Measurements from ENCODE around the gene HEXB.

HEXB gene

DNA sequence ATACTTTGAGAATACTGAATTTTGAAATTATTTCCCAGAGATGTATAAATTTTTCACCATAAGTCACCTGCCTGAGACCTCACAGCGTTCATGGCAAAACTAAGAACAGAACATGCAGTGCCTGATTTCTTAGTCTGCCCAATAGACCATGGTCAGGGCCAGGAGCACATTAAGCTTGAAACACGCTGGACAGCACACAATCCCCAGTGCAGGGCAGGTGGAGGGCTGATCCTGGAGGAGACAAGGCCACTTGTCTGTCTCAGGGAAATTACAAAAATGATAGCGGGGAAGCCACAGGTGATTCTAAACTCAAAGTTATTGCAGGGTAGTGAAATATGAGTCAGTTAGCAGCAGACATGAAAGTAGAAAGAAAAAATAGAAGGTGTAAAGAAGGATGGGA is 25.9 kb upstream of the HEXB start:
- TF ChIP-seq EZH2 (IDR thresholded peaks at IDR 0.05; ENCODE audit: borderline replicate concordance, low read depth, low read length, severe bottlenecking): no peak
- TF ChIP-seq, protein P1, sequence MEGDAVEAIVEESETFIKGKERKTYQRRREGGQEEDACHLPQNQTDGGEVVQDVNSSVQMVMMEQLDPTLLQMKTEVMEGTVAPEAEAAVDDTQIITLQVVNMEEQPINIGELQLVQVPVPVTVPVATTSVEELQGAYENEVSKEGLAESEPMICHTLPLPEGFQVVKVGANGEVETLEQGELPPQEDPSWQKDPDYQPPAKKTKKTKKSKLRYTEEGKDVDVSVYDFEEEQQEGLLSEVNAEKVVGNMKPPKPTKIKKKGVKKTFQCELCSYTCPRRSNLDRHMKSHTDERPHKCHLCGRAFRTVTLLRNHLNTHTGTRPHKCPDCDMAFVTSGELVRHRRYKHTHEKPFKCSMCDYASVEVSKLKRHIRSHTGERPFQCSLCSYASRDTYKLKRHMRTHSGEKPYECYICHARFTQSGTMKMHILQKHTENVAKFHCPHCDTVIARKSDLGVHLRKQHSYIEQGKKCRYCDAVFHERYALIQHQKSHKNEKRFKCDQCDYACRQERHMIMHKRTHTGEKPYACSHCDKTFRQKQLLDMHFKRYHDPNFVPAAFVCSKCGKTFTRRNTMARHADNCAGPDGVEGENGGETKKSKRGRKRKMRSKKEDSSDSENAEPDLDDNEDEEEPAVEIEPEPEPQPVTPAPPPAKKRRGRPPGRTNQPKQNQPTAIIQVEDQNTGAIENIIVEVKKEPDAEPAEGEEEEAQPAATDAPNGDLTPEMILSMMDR (IDR thresholded peaks at IDR 0.05; ENCODE audit: borderline replicate concordance, extremely low read depth, low read length, poor library complexity, severe bottlenecking): no peak
- Histone ChIP-seq H3K9ac (ENCODE audit: low read depth, low read length) (no peak overlapping the region), H3K9me3 (ENCODE audit: insufficient read depth, low read length, severe bottlenecking) (no peaks in the 10 kb centered on the region)

DNA sequence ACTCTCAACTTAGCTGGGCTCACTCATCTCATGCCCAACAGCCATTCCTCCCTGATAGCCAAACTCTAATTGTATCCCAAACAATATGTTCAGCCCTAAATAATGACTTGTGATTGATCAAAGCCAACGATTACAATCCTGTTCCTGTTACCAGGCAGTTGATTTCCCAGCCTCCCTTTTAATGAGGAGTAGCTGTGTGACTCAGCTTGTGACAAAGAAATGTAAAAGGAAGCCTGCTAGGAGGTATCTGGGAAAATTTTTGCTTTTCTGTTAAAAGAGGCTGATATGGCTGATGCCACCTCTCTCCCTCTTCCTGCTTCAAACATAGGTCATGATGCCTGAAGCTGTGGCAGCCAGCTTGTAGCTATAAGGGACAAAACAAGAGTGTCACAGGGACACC is 24.9 kb upstream of the HEXB start:
- Histone ChIP-seq H3K9me3 (ENCODE audit: insufficient read depth, low read length, severe bottlenecking) (no peaks in the 10 kb centered on the region), H3K27ac (ENCODE audit: low read length) (no peak overlapping the region), H3K36me3 (ENCODE audit: insufficient read depth, low read length) (no peaks in the 10 kb centered on the region), H3K9ac (ENCODE audit: low read depth, low read length) (no peak overlapping the region), H3K4me3 (ENCODE audit: low read depth in 1 of 2, low read length in 2 of 2) (no peak overlapping the region), H4K20me1 (ENCODE audit: insufficient read depth, low read length) (no peaks in the 10 kb centered on the region), H3K4me1 (ENCODE audit: insufficient read depth, low read length) (no peaks in the 10 kb centered on the region), H3K79me2 (ENCODE audit: insufficient read depth, low read length) (no peaks in the 10 kb centered on the region), H3K27me3 (ENCODE audit: insufficient read depth, low read length, poor library complexity) (peaks cover 22% of the 10 kb centered on the region), H3K4me2 (ENCODE audit: insufficient read depth, low read length) (no peak overlapping the region), H2AFZ (ENCODE audit: low read depth, low read length) (no peak overlapping the region)
- ATAC-seq (ENCODE audit: insufficient read depth, low read depth) (no peak), DNase-seq (no peak)
- TF ChIP-seq, protein P1 (IDR thresholded peaks at IDR 0.05; ENCODE audit: borderline replicate concordance, extremely low read depth, low read length, poor library complexity, severe bottlenecking): no peak
- TF ChIP-seq EZH2 (IDR thresholded peaks at IDR 0.05; ENCODE audit: borderline replicate concordance, low read depth, low read length, severe bottlenecking): no peak

More for the DNA sequence above, 25.9 kb upstream of the HEXB start:
- DNase-seq (no peak), ATAC-seq (ENCODE audit: insufficient read depth, low read depth) (no peak)
- H3K4me2 ChIP-seq (ENCODE audit: insufficient read depth, low read length): no peak overlapping the region
- no peaks in the 10 kb centered on the region for H3K36me3 ChIP-seq (ENCODE audit: insufficient read depth, low read length)
- H3K4me3 ChIP-seq (ENCODE audit: low read depth in 1 of 2, low read length in 2 of 2): no peak overlapping the region
- H3K4me1 ChIP-seq (ENCODE audit: insufficient read depth, low read length): no peaks in the 10 kb centered on the region
- H2AFZ ChIP-seq (ENCODE audit: low read depth, low read length): no peak overlapping the region
- H4K20me1 ChIP-seq (ENCODE audit: insufficient read depth, low read length): no peaks in the 10 kb centered on the region
- no peak overlapping the region for H3K27ac ChIP-seq (ENCODE audit: low read length)
- H3K79me2 ChIP-seq (ENCODE audit: insufficient read depth, low read length): no peaks in the 10 kb centered on the region
- peaks cover 19% of the 10 kb centered on the region for H3K27me3 ChIP-seq (ENCODE audit: insufficient read depth, low read length, poor library complexity)

DNA sequence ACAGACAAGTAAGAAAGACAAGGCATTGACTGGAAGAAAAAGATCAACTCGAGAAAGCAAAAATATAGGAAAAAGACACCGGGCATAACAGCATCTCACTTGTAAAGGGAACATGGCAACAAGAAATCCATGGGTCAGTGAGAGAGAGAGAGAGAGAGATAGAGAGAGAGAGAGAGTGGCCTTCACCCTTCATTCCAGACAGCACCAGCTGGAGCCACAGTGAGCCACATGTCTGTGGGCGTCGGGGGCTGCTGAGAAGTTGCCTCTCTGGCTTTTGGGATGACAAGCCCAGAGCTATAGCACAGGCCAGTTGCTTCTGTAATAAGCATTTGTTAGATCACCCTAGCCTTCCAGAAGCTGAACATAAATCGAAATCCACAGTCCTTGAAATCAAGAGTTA is 24.2 kb upstream of the HEXB start:
- no peak for DNase-seq
- Histone ChIP-seq H3K4me1 (ENCODE audit: insufficient read depth, low read length) (no peaks in the 10 kb centered on the region), H3K79me2 (ENCODE audit: insufficient read depth, low read length) (no peaks in the 10 kb centered on the region), H3K27me3 (ENCODE audit: insufficient read depth, low read length, poor library complexity) (peaks cover 23% of the 10 kb centered on the region), H3K4me2 (ENCODE audit: insufficient read depth, low read length) (no peak overlapping the region), H3K4me3 (ENCODE audit: low read depth in 1 of 2, low read length in 2 of 2) (no peak overlapping the region), H3K9me3 (ENCODE audit: insufficient read depth, low read length, severe bottlenecking) (no peaks in the 10 kb centered on the region), H3K36me3 (ENCODE audit: insufficient read depth, low read length) (no peaks in the 10 kb centered on the region), H4K20me1 (ENCODE audit: insufficient read depth, low read length) (no peaks in the 10 kb centered on the region), H3K9ac (ENCODE audit: low read depth, low read length) (no peak overlapping the region), H2AFZ (ENCODE audit: low read depth, low read length) (no peak overlapping the region), H3K27ac (ENCODE audit: low read length) (no peak overlapping the region)
- TF ChIP-seq EZH2 (IDR thresholded peaks at IDR 0.05; ENCODE audit: borderline replicate concordance, low read depth, low read length, severe bottlenecking): no peak
- TF ChIP-seq, protein P1 (IDR thresholded peaks at IDR 0.05; ENCODE audit: borderline replicate concordance, extremely low read depth, low read length, poor library complexity, severe bottlenecking): no peak
- ATAC-seq (ENCODE audit: insufficient read depth, low read depth): no peak

DNA sequence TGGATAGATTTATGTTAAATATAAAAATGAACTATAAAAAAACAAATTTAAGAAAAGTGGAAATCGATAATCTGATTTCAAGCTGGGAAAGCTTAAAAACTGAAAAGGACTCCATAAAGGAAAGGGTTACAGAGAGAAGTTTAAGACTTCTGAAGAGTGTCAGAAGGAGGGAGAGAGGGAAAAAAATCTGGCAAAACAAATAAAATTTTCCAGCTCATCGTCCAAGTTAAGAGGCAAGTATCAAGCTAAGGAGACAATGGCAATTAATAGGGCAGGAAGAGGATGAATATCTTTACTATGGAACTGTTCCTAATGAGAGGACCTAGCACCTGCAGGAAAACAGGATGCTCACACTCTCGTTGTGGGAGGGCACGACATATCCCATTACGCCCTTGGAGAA is 20.5 kb upstream of the HEXB start:
- no peaks in the 10 kb centered on the region for H3K36me3 ChIP-seq (ENCODE audit: insufficient read depth, low read length)
- ATAC-seq (ENCODE audit: insufficient read depth, low read depth) (no peak), DNase-seq (no peak)
- no peak overlapping the region for H3K9ac ChIP-seq (ENCODE audit: low read depth, low read length)
- no peak overlapping the region for H3K4me2 ChIP-seq (ENCODE audit: insufficient read depth, low read length)
- no peak for TF ChIP-seq EZH2 (IDR thresholded peaks at IDR 0.05; ENCODE audit: borderline replicate concordance, low read depth, low read length, severe bottlenecking)
- TF ChIP-seq, protein P1 (IDR thresholded peaks at IDR 0.05; ENCODE audit: borderline replicate concordance, extremely low read depth, low read length, poor library complexity, severe bottlenecking): no peak
- no peaks in the 10 kb centered on the region for H4K20me1 ChIP-seq (ENCODE audit: insufficient read depth, low read length)
- H3K9me3 ChIP-seq (ENCODE audit: insufficient read depth, low read length, severe bottlenecking): no peaks in the 10 kb centered on the region
- H3K79me2 ChIP-seq (ENCODE audit: insufficient read depth, low read length): no peaks in the 10 kb centered on the region
- no peak overlapping the region for H2AFZ ChIP-seq (ENCODE audit: low read depth, low read length)
- no peaks in the 10 kb centered on the region for H3K4me1 ChIP-seq (ENCODE audit: insufficient read depth, low read length)
- H3K27ac ChIP-seq (ENCODE audit: low read length): no peak overlapping the region
- peaks cover 23% of the 10 kb centered on the region for H3K27me3 ChIP-seq (ENCODE audit: insufficient read depth, low read length, poor library complexity)
- no peak overlapping the region for H3K4me3 ChIP-seq (ENCODE audit: low read depth in 1 of 2, low read length in 2 of 2)

Measured in DND-41 (cell line).